ENCODE data around the gene TBC1D9B. TPM values are rescaled to one million over a fixed set of nuclear protein-coding genes. Genes with fewer than 3 reads are reported as not detected.

The TBC1D9B gene
- total RNA-seq, 4 donors from 2014 or later: 71.4 to 125 (median 100) TPM

- intact Hi-C loops (cut with DNase I; ENCODE audit: low total_unique reads): loop anchor here (10.0 kb wide), 1 partner anchor 148 kb away; no protein-coding TSS in a partner anchor
- no peak for DNase-seq (ENCODE audit: low spot score in 2 of 2)
- no peak for TF ChIP-seq CTCF (IDR thresholded peaks at IDR 0.05)
- TF ChIP-seq POLR2A (IDR thresholded peaks at IDR 0.05): no peak
- 90 to 95% methylated on average over 13 of the region's 13 CpGs for WGBS, 2 donors
- no peak overlapping the region for H3K4me3 ChIP-seq (ENCODE audit: low read depth, poor library complexity, severe bottlenecking)
Measured at GRCh38 chr5:179936976-179937681, 29.4 kb upstream of the TBC1D9B start.

GRCh38 chr5:179930788-179931473, 23.2 kb upstream of the TBC1D9B start:
- 88 to 95% methylated on average over 8 of the region's 8 CpGs for WGBS, 2 donors
- TF ChIP-seq CTCF (IDR thresholded peaks at IDR 0.05) (no peak), POLR2A (IDR thresholded peaks at IDR 0.05) (no peak)
- DNase-seq (ENCODE audit: low spot score in 2 of 2): no peak
- no peak overlapping the region for H3K4me3 ChIP-seq (ENCODE audit: low read depth, poor library complexity, severe bottlenecking)
- intact Hi-C loops (cut with DNase I; ENCODE audit: low total_unique reads): loop anchor here (10.0 kb wide), 1 partner anchor 154 kb away; no protein-coding TSS in a partner anchor

GRCh38 chr5:179927824-179928223, 20.1 kb upstream of the TBC1D9B start:
- H3K4me3 ChIP-seq (ENCODE audit: low read depth, poor library complexity, severe bottlenecking): no peak overlapping the region
- no peak for TF ChIP-seq CTCF (IDR thresholded peaks at IDR 0.05)
- TF ChIP-seq POLR2A (IDR thresholded peaks at IDR 0.05): no peak
- intact Hi-C loops (cut with DNase I; ENCODE audit: low total_unique reads): no loop called here
- DNase-seq (ENCODE audit: low spot score in 2 of 2): no peak
- 89 to 90% methylated on average over 7 of the region's 7 CpGs for WGBS, 2 donors

GRCh38 chr5:179926657-179927056, 19.0 kb upstream of the TBC1D9B start:
- TF ChIP-seq CTCF (IDR thresholded peaks at IDR 0.05) (no peak), POLR2A (IDR thresholded peaks at IDR 0.05) (no peak)
- 87 to 91% methylated on average over 8 of the region's 8 CpGs for WGBS, 2 donors
- no peak overlapping the region for H3K4me3 ChIP-seq (ENCODE audit: low read depth, poor library complexity, severe bottlenecking)
- no peak for DNase-seq (ENCODE audit: low spot score in 2 of 2)
- intact Hi-C loops (cut with DNase I; ENCODE audit: low total_unique reads): no loop called here

GRCh38 chr5:179923436-179923835, 15.7 kb upstream of the TBC1D9B start:
- no peak for DNase-seq (ENCODE audit: low spot score in 2 of 2)
- no peak for TF ChIP-seq CTCF (IDR thresholded peaks at IDR 0.05)
- TF ChIP-seq POLR2A (IDR thresholded peaks at IDR 0.05): no peak

More at GRCh38 chr5:179923436-179923835, 15.7 kb upstream of the TBC1D9B start:
- intact Hi-C loops (cut with DNase I; ENCODE audit: low total_unique reads): no loop called here
- WGBS, 2 donors: 81% methylated on average over 6 of the region's 6 CpGs
- no peak overlapping the region for H3K4me3 ChIP-seq (ENCODE audit: low read depth, poor library complexity, severe bottlenecking)

Measured in lower leg skin (tissue), 4 donors.